Stimulated activated CD8-positive, alpha-beta memory T cell treated with anti-CD3 and anti-CD28 coated beads, Interleukin-12 subunit alpha, Interleukin-12 subunit beta, amount 100 ng/mL, for 24 hours (primary cell): ENCODE measurements around the gene CHRNB1.
"Not testable (repeated sequence)": the region's sequence is repeated elsewhere in the genome, so short reads cannot be mapped to it uniquely, and the experiment has no call there.

ENCODE experiments used
- DNase-seq: peaks from one replicate; pipeline ENCODE4 v3.0.0-alpha.2; 2020; ENCODE audit errors: extremely low read depth

CHRNB1 gene

DNA sequence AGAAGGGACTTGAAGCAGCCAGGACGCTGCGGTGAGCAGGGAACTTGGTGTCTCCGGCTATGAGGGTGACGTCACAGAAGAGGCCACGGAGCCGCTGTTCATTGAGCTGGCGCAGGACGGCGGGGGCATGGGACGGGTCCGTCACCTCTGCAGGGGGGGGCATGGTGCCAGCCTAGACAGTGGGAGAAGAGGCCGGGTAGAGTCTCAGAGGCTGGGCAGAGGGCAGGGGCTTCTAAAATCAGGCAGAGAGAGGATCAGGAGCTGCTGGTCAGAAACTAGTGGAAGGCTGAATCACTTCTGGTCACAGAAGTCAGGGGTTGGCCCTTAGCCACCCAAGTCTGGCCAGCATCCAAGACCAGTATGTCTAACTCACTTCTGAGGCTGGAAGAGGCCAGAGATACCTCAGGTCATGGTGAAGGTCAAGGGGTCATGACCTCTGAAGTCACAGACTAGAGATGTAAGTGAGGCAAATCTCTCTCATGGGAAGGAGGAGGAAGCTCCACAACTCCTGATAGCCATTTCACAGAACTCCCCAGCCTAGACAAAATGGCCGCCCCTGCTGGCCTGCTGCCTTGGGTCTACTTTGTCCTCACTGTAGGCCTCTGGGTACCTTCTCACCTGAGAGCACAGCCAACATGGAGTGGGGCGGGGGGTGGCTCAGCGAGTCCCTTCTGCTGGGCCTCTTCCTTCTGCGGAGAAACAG, 21.9 kb downstream of the CHRNB1 start:
- no peak for DNase-seq

DNA sequence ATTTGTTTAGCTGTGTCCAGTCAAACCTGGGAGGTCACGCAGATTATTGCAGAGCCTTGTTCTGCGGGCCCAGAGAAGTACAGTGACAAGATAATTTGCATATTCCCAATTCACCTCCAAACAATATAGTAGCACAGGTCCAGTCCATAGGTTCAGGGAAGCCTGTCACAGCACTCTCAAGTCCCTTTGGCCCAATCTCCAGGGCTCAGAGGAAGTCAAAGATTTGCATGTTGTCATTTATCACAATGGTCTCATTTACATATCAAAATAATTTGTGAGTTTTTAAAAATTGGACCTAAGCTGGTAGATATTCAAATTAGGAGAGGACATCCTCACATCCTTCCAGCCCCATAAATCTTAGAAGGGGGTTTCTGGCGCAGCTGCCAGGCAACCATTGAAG, 22.6 kb downstream of the CHRNB1 start:
- no peak for DNase-seq

DNA sequence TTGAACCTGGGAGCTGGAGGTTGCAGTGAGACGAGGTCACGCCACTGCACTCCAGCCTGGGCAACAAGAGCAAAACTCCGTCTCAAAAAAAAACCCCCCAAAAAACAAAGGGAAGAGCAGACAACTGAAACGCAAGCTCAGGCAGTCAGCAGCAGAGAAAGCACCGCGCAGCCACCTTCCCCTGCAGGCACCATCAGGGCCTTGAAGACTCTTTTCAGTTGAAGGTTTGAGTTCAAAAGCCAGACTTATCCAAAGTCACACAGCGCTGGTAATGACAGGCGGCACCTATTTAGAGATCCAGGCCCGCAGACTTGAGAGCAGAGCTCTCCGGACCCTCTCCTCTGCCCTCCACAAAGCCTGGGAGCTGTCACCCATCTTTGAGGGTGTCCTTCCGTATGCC, 23.4 kb downstream of the CHRNB1 start:
- DNase-seq = no peak

DNA sequence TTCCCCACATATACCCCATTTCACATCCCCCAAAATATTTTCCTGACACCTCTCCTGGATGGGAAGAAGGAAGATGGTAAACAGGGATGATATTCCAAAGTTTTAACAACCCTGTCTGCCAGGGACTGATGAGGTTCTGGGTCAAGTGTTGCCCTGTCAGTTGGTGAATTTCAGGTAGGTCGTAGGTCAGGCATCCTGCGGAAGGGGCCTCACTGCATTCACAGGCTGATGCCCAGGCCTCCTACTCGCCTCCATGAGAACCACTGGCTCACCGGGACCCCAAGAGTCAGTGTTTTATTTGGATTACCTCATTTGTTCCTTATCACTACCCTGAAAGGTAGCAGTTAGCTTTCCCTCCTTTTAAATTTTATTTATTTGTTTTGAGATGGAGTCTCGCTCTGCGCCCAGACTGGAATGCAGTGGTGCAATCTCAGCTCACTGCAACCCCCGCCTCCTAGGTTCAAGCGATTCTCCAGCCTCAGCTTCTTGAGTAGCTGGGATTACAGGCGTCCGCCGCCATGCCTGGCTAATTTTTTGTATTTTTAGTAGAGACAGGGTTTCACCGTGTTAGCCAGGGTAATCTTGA, 24.0 kb downstream of the CHRNB1 start:
- DNase-seq = no peak

DNA sequence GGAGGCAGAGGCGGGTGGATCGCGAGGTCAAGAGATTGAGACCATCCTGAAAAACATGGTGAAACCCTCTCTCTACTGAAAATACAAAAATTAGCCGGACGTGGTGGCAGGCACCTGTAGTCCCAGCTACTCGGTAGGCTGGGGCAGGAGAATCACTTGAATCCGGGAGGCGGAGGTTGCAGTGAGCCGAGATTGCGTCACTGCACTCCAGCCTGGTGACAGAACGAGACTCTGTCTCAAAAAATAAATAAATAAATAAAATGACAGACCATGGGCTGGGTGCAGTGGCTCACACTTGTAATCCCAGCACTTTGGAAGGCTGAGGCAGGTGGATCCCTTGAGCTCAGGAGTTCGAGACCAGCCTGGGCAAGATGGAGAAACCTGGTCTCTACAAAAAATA, 25.0 kb downstream of the CHRNB1 start:
- DNase-seq = not testable (repeated sequence)

DNA sequence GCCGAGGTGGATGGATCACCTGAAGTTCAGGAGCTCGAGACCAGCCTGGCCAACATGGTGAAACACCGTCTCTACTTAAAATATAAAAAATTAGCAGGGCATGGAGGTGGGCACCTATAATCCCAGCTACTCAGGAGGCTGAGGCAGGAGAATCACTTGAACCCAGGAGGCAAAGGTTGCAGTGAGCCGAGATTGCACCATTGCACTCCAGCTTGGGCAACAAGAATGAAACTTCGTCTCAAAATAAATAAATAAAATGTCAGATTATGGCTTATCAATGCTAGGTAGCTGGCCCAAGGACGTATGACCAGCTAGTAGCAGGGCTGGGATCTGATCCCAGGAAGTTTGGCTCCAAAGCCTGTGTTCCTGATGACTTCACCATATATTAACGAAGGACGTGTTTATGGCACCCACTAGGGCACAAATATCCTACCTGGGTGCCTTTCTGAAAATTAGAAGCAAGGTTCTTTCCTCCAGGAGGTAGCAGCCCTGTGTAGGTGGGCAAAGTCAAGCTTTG, 25.7 kb downstream of the CHRNB1 start:
- DNase-seq = not testable (repeated sequence)

DNA sequence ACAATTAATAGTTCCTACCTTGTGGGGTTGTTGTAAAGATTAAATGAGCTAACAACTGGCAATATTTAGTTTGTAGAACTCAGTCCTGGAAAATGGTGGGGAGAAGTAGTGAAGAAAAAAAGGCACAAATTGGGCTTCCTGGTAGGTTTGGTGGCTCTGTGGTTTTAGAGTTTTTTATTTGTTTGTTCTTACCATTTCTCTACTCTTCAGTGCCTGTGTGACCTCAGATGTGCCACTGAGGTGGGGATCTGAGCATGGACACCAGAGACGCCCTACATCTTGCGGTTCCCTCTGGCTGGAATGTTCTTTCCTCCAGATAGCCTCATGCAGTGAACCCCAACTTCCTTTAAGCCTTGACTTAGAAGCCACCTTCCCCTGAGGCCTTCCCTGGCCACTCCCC, 26.9 kb downstream of the CHRNB1 start:
- no peak for DNase-seq

DNA sequence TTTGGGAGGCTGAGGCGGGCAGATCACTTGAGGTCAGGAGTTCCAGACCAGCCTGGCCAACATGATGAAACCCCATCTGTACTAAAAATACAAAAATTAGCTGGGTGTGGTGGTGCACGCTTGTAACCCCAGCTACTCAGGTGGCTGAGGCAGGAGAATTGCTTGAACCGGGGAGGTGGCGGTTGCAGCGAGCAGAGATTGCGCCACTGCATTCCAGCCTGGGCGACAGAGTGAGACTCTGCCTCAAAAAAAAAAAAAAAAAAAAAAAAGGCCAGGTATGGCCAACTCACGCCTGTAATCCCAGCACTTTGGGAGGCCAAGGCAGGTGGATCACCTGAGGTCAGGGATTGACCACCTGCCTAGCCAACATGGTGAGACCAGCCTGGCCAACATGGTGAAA, 29.9 kb downstream of the CHRNB1 start:
- not testable (repeated sequence) for DNase-seq

DNA sequence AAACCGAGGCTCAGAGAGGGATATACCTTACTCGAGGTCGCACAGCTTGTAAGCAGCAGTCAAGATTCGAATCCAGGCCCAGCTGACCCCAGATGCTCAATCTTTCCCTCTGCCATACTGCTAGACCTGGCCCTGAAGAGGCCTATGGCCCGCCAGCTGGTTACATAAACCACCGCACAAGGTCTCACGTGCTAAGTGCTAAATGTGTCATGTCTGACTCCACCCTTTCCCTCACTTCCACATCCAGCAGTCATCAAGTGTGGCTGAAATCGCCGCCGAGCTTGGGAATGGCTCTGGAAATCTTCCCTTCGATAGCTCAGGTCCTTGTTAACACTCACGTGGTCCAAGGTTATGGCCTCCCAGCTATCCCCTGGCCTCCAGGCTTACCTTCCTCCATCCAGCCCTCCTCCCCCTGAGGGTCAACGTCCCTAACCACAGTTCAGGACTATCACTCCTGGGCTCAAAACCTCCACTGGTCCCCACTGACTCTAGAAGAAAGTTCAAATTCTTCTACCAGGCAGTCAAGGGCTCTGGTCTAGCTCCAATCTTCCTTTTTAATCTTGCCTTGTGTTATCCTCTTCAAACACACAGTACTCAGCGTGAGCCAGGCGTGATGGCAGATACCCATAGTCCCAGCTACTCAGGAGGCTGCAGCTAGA, 31.0 kb downstream of the CHRNB1 start:
- no peak for DNase-seq

DNA sequence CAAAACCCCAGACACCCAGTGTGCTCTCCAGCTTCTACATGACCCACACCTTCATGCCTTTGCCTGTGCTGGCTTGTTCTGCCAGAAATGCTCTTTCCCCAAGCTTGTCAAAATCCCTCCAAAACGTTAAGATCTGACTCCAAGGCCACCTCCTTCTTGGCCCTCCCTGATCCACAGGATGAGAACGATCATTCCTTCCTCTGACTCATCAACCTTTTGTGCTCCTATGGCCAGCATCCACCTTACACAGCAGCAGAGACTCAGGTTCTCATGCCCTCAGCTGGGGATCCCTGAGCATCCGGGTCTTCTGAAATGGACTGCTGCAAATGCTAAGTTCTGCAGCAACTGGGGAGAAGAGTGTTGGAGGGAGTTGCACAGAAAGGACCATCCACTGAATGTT, 31.6 kb downstream of the CHRNB1 start:
- no peak for DNase-seq

DNA sequence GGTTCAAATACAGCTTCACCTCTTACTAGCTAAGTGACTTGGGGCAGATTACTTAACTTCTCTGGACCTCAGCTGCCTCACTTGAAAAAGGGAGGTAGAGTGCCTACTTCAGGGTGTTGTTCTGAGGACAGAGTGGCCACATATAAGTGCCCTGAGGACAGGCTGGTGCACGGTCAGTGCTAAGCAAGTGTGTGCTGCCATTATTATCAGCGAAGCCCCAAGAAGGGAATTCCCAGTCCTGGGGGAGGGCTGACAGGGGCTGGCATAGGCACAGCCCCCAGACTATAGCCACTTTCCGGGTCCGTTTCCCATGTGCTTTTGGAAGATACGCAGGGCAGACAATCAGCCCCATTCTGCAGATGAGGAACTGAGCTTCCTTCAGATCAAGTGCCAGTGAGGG, 32.1 kb downstream of the CHRNB1 start:
- no peak for DNase-seq

DNA sequence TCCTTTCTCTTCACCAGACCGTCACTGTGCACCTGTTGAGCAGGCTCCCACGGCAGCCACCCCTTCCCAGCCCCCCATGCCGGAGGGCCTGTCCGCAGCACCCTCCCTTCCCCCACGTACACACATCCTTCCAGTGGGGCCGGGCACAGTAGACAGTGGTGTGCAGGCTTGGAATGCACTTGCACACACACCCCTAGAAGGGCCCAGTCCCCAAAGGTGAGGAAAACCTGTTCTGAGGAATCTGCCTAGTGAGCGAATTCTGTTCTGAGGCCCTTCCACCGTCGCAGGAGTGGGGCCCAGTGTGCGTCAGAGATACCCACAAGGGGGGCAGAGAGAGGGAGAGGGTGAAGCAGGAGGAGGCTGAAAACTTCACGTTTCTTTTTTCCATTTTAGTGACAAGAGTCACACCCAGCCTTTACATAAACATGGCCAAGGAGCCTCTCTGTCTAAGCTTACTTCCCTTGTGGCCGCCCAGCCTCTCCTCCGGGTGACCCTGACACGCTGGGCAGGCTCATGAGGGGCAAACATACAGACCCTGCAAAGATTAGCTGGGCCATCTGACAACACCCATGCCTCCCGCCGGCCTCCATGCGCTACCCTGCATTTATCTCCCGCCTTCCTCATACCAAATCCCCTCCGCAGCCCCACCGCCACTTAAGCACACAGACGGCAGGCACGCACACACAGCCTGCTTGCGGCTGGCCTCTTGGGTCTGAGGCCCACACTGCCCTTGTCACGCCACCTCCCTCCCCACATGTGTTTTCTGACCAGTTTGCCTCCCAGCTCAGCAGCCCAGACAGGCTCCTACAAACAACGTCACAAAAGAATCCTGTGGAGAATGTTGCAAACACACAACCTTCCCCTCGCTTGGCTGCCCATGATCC, 32.8 kb downstream of the CHRNB1 start:
- no peak for DNase-seq

DNA sequence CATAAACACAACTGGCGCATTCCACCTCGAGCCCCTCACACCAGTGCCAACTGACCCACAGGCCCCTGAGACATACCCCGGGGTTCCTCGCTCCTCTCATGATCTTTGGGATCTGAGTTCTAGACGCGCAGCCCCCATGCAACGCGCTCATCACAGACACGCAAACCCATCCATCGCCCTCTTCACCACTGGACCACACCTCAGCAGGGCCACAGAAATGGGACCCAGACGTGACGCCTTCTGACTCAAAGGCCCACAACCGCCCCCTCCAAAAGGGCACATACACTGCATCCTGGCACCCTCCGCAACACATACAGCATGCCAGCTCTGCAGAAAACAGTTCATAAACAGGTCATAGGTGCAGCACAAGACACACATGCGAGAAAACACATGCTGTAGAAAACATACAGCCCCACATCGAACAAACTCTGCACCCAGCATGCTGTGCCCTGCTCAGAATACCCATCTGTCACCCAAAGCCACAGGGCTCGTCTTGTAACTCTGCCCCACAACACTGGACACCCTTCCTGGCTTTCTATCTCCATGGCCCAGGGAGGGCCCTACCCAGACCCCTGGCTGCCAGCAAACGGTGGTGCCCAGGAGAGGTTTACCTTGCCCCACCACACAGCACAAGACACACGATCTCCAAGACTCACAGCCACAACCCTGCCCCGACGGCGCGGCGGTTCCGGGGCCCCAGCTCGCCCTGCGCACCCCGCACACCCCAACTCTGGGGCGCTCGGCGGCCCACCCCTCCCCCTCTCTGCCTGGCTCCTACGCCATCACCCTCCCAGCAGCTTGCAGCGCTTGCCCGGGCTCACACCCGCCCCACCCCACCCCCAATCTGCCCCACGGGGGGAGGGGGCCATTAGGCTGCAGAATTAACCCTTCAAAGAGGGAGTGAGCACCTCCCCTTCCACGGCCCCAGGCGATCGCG, 33.7 kb downstream of the CHRNB1 start:
- DNase-seq = no peak

DNA sequence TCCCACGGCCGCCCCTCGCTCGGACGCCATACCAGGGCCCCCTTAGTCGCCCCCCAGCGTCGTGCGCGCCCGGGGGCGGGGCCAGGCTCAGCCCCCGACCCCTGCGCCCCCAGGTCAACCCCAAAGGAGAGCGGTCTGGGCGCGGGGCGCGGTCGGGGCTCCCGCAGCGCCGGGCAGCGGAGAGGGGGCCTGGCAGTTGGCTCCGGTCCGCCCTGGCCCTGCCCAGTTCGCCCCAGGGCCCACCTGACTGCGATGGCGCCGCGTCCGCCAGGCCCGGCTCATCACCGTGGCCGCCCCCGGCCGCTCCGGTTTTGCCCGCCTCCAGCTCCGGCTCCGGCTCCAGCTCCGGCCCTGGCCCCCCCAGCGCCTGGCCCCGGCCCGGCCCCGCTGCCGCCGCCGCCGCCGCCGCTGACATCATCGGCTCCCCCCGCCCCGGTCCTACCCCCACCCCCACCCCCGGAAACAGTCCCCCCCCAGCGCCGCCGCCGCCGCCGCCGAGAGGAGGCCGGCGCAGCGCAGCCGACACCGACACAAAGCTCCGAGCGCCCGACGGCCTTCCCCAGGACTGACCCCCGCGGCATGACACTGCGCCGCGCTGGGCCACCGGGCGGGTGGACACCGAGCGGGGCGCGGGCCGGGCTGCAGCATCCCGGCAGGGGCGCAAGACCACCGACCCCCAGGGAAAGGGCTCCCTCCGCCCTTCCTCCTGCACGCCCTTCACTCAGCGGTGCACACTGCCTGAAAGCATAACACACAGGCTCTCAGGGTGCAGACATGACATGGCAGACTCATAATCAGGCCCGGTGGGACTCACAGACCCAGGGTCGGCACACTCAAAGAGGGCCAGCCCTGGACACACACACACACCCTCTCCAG, 34.6 kb downstream of the CHRNB1 start, which contains the start of gene ZBTB4:
Gene ZBTB4 (minus strand): TSS at position 419 of the 876 bp plus-strand sequence. CDS start 12,830 bp downstream, outside the sequence.
- DNase-seq = no peak

DNA sequence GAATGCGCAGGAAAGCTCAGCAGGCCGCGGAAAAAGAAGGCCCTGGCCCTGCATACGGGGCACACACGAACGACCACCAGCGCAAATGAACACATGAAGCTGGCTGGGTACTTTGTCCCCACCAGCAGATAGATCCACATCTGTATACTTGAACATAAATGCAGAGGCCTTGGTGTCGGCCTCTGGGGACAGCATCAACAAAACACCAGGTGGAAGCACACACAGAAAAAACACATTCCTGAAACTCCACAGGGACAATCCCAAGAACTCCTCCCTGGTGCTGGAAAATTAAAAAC, 35.2 kb downstream of the CHRNB1 start:
- DNase-seq = no peak

DNA sequence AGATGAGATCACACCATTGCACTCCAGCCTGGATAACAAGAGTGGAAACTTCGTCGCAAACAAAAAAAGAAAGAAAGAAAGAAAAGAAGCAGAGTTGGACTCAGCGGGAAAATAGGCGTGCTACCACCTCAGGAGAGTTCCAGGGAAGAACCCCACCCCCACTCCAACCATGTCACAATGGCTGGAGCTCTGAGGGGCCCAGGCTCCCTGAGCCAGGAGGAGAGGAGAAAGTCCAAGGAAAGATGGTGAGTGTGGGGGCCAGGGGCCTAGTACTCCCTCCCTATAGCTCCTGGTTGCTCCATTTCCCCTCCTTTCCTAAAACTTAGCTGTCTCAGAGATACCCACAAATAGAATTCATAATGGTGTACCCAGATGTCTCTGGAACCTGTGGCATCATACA, 36.4 kb downstream of the CHRNB1 start, which contains the start of gene SLC35G6:
Gene SLC35G6 (plus strand): TSS at position 172 of the 400 bp plus-strand sequence. CDS start 71 bp downstream, at position 243.
- DNase-seq = not testable (repeated sequence)

DNA sequence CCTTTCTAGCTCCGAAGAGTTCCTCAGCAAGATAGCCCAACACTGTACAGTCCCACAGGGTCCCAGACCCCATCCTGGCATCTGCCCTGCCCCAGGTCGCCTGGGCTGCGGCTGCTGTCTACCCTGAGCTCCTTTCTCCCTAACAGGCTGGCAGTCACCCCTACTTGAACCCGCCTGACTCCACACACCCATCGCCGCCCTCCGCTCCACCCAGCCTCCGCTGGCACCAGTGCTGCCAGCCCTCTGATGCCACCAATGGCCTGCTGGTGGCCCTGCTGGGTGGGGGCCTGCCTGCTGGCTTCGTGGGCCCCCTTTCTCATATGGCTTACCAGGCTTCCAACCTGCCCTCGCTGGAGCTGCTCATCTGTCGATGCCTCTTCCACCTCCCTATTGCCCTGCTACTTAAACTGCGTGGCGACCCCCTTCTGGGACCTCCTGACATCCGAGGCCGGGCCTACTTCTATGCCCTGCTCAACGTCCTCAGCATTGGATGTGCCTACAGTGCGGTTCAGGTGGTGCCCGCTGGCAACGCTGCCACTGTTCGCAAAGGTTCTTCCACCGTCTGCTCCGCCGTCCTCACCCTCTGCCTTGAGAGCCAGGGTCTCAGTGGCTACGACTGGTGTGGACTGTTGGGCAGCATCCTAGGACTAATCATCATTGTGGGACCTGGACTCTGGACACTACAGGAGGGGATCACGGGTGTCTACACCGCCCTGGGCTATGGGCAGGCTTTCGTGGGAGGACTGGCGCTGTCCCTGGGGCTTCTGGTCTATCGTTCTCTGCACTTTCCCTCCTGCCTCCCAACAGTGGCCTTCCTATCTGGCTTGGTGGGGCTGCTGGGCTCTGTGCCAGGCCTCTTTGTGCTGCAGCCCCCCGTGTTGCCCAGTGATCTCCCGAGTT, 37.2 kb downstream of the CHRNB1 start:
- DNase-seq = not testable (repeated sequence)

DNA sequence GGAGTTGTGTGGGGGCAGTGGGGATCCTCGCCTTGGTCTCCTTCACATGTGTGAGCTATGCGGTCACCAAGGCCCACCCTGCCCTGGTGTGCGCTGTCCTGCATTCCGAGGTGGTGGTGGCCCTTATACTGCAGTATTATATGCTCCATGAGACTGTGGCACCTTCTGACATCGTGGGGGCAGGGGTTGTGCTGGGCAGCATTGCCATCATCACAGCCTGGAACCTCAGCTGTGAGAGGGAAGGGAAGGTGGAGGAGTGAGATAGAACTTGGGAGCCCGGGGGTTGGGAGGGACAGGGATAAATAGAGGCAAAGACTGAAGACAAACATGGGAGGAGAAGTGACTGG, 37.9 kb downstream of the CHRNB1 start:
- DNase-seq = not testable (repeated sequence)
